K562 (cell line): Measurements from ENCODE around the gene POLN. TPM values are rescaled to one million over a fixed set of nuclear protein-coding genes. Genes with fewer than 3 reads are reported as not detected.
A peak's percentile ranks its signal among the peaks of the same experiment; 100 is the strongest.

ENCODE experiments used
- ATAC-seq: fragments of 200-7000 bp; cut with Tn5 transposase; 3 replicates; pipeline ENCODE4 v1.9.1; 2020; ENCODE audit warnings: moderate library complexity
- BruUV-seq: library from RNA; stranded (reverse); fragments of 400-500 nt; replicated peaks from 2 replicates; lab custom pipeline; 2021; lab: Mats Ljungman, UMichigan
- CTCF ChIA-PET: fragments of 300-600 bp; formaldehyde crosslinking; extraction: SDS; loops from one replicate; lab custom pipeline; 2021; ENCODE audit warnings: low intra/inter-chr PET ratio; lab: Yijun Ruan, JAX
- POLR2A ChIA-PET: fragments of 300-600, 350-650 bp; sonication (Branson Sonifier 250); formaldehyde crosslinking; extraction: SDS; loops from one replicate; lab custom pipeline; 2021; ENCODE audit warnings: antibody characterized with exemption, inconsistent platforms; lab: Yijun Ruan, JAX
- DNase-seq, 4 experiments: peaks; one replicate each; pipeline versions ENCODE4 v3.0.0 to v3.0.0-alpha.2; 2011 to 2018; ENCODE audit warnings: low spot score in 3 of 4, mixed read lengths in 3 of 4; ENCODE audit errors: extremely low read depth in 1 of 4
- FAIRE-seq: peaks from 2 replicates; lab custom pipeline; 2011; peaks lifted over from hg19 to GRCh38; lab: Jason Lieb, UNC
- H2AFZ ChIP-seq: 2 replicates; pipeline ENCODE4 v1.6.0; 2011; ENCODE audit warnings: low read depth, low read length, control low read depth, inconsistent platforms
- H3K27ac ChIP-seq: fragments of 200-600 bp; 3 replicates; pipeline ENCODE4 v1.8.0; 2011; ENCODE audit warnings: low read depth, mild to moderate bottlenecking, control low read depth, inconsistent platforms, low read length, moderate library complexity, mixed read lengths; ENCODE audit errors: extremely low read depth
- H3K27me3 ChIP-seq, 2 experiments: fragments of 300-600 bp in 1 of 2; 2 replicates in 1 of 2; 3 replicates in 1 of 2; pipeline versions ENCODE4 v1.6.0 to v1.8.0; 2011; ENCODE audit warnings: inconsistent platforms in 2 of 2, low read length in 2 of 2, mild to moderate bottlenecking in 1 of 2, mixed read lengths in 1 of 2, moderate library complexity in 1 of 2; ENCODE audit not compliant: control insufficient read depth in 2 of 2, insufficient read depth in 2 of 2
- H3K36me3 ChIP-seq: fragments of 300-600 bp; 3 replicates; pipeline ENCODE4 v1.8.0; 2011; ENCODE audit warnings: mild to moderate bottlenecking, low read length, inconsistent platforms; ENCODE audit not compliant: control insufficient read depth, insufficient read depth
- H3K4me1 ChIP-seq, 2 experiments: fragments of 200-600 bp in 1 of 2; replicated peaks in 1 of 2; 2 replicates in 1 of 2; 3 replicates in 1 of 2; pipeline versions ENCODE4 v1.5.1 to v1.8.0; 2011; ENCODE audit warnings: inconsistent platforms in 2 of 2, low read length in 2 of 2, mild to moderate bottlenecking in 1 of 2, mixed read lengths in 1 of 2, moderate library complexity in 1 of 2; ENCODE audit not compliant: control insufficient read depth in 2 of 2, insufficient read depth in 2 of 2
- H3K4me2 ChIP-seq: 2 replicates; pipeline ENCODE4 v1.6.1; 2011; ENCODE audit warnings: low read length, control low read depth, inconsistent platforms, mixed read lengths; ENCODE audit not compliant: insufficient read depth
- H3K4me3 ChIP-seq: fragments of 200-600 bp; sonication (generic), shearing (Covaris generic); 2 replicates; pipeline ENCODE4 v1.5.1; 2016; ENCODE audit warnings: control low read depth, inconsistent platforms
- H3K79me2 ChIP-seq: fragments of 200-600 bp; 3 replicates; pipeline ENCODE4 v1.8.0; 2011; ENCODE audit warnings: low read length, inconsistent platforms; ENCODE audit not compliant: control insufficient read depth, insufficient read depth
- H3K9ac ChIP-seq, 2 experiments: 2 replicates each; pipeline versions ENCODE4 v1.6.0 to v1.6.1; 2011; ENCODE audit warnings: low read depth in 2 of 2, low read length in 2 of 2, control low read depth in 1 of 2, inconsistent platforms in 1 of 2, mild to moderate bottlenecking in 1 of 2, mixed read lengths in 1 of 2; ENCODE audit not compliant: insufficient read depth in 1 of 2
- H3K9me1 ChIP-seq: one replicate; pipeline ENCODE4 v1.6.0; 2011; ENCODE audit warnings: inconsistent platforms, mild to moderate bottlenecking, low read length, moderate library complexity; ENCODE audit not compliant: control insufficient read depth, insufficient read depth
- H3K9me3 ChIP-seq: replicated peaks from 2 replicates; pipeline ENCODE4 v1.5.1; 2011; ENCODE audit warnings: low read depth, low read length, inconsistent platforms; ENCODE audit not compliant: control insufficient read depth, insufficient read depth
- H4K20me1 ChIP-seq: replicated peaks from 2 replicates; pipeline ENCODE4 v1.6.1; 2011; ENCODE audit warnings: low read length, inconsistent platforms, mixed read lengths; ENCODE audit not compliant: control insufficient read depth, insufficient read depth
- TCF7L2 ChIP-seq: fragments of 150-350 bp; IDR thresholded peaks from 2 replicates; pipeline ENCODE4 v1.6.1; 2016; ENCODE audit warnings: low read depth, mild to moderate bottlenecking, low read length, moderate library complexity
- WGBS: fragments of 100-300 bp; shearing (Covaris generic); methylation state at CpG from one replicate; pipeline ENCODE4 v1.1.6; 2016; ENCODE audit warnings: low coverage, mixed read lengths; ENCODE audit not compliant: insufficient coverage; ENCODE audit errors: missing lambda C conversion rate; 5-methylcytosine and 5-hydroxymethylcytosine counted together
- in situ Hi-C: fragments of 300-500 bp; cut with MboI; formaldehyde crosslinking; loops from 4 replicates; pipeline ENCODE4 v1.15.0; 2018; ENCODE audit warnings: inconsistent platforms, mixed read lengths
- intact Hi-C: fragments of 100-400 bp; cut with micrococcal nuclease; formaldehyde crosslinking; loops from 2 replicates; pipeline ENCODE4 v1.14.2; 2022
- polyA plus RNA-seq, 8 experiments: library from polyadenylated mRNA; depleted of rRNA in 4 of 8; stranded (reverse) in 5 of 8; unstranded in 3 of 8; fragments of >200 nt; fragmentation: Nextera tagmentation in 2 of 8; fragmentation: Illumina TruSeq in 1 of 8; extraction: Ambion mirVana in 2 of 8; extraction: Trizol in 1 of 8; gene quantifications; 2 replicates each; pipeline versions ENCODE4 v1.2.1 to v1.2.3, GENCODE V29; 2011 to 2014; ENCODE audit warnings: inconsistent platforms in 1 of 8, missing spikeins in 1 of 8
- total RNA-seq, 7 experiments: library from RNA; depleted of rRNA in 6 of 7; stranded (reverse); fragments of >200 nt in 6 of 7; fragmentation: Illumina TruSeq in 2 of 7; extraction: Trizol in 2 of 7; gene quantifications; 2 replicates each; pipeline versions ENCODE4 v1.2.1 to v1.2.3, GENCODE V29; 2011 to 2021; ENCODE audit warnings: low replicate concordance in 1 of 7
- TF ChIP-seq, protein P1 (sequence below): sonication (generic); formaldehyde crosslinking; IDR thresholded peaks from 2 replicates; pipeline ENCODE4 v1.9.0; 2022; ENCODE audit warnings: mild to moderate bottlenecking, missing genetic modification reagents

The POLN gene
- total and polyA plus RNA-seq, 9 of the 15 experiments (the other 6 are each of a cell fraction or from before 2014, with no cell fraction given), result 0.08 to 0.91 (median 0.32) TPM

DNA sequence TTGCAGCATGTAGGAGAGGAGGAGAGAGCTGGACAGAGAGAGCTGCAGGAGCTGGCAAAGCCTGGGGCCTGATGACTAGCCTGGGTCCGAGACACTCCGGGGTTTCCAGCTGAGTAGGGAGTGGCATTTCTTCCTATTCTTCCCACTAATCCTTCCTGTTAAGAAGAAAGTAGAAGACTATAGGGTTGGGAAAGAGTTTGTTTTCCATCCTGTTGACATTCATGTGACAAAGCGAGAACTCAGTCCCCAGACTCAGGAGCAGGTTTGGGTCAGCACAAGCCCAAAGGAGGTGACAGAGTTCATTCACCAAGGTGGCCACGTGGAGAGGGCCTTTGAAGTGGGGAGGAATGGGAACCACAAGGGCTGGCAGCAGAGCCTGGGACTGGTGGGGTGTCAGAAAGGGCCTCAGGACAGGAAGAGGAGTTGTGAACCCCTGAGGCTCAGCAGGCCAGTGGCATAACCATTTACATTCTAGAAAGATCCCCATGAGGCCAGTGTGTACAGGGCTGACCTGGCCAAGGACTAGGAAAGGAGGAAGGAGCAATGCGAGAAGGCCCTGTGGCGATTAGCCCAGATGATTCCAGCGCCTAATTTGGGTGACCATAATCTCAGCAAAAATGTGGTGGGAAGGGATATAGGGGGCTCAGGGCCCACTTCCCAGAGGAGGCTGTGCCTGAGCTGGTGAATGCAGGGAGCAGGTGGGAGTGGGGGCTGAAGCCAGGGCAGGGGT, 3.3 kb upstream of the POLN start:
- Histone ChIP-seq H2AFZ (peak overlapping the region; percentile 66), H3K27ac (0 out of 3 replicates have a peak overlapping the region, but pooled peaks have one; percentile 6), H3K4me3 (no peak overlapping the region), H3K36me3 (peaks cover under 1% of the 10 kb centered on the region; the same call in 1 of the 3 replicates), H3K4me2 (no peak overlapping the region), H3K9me1 (no peaks in the 10 kb centered on the region), H3K9me3 (no peaks in the 10 kb centered on the region), H3K9ac (peak overlapping the region in 1 of 2 experiments; percentile 81; a peak in 1 of 4 replicates)
- FAIRE-seq (no peak), ATAC-seq (no peak)
- intact Hi-C loops (loop anchor here (10.0 kb wide), 1 partner anchor 170 kb away; the partner anchor contains the start of genes CFAP99 and ZFYVE28), in situ Hi-C loops (no loop called here)
- TF ChIP-seq, protein P1, sequence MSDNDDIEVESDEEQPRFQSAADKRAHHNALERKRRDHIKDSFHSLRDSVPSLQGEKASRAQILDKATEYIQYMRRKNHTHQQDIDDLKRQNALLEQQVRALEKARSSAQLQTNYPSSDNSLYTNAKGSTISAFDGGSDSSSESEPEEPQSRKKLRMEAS (CRISPR knock-in tag), result peak; percentile 38
- TF ChIP-seq TCF7L2, result no peak
- TF ChIP-seq, all 486 proteins: peak for 1
- CTCF ChIA-PET, result interaction anchor here (0.6 kb wide), 1 partner anchor 217 kb away, joined by 3 read pairs; no protein-coding TSS in a partner anchor
- POLR2A ChIA-PET, result interaction anchor here (1.2 kb wide), 1 partner anchor 13 kb away, joined by 5 read pairs; no protein-coding TSS in a partner anchor
- Histone ChIP-seq H3K79me2 (peaks cover 17% of the 10 kb centered on the region), H3K4me1 (peaks cover 7 to 68% of the 10 kb centered on the region in 2 experiments; a peak in 4 of 5 replicates), H4K20me1 (peaks cover 1% of the 10 kb centered on the region; the same call in 1 of the 2 replicates), H3K27me3 (no peaks in the 10 kb centered on the region)
- no TSS peak for BruUV-seq
- WGBS, result 60% methylated on average over 7 of the region's 7 CpGs
- DNase-seq, result no peak
